Left lung (tissue), 10 donors: ENCODE data around the gene USP20. TPM values are rescaled to one million over a fixed set of nuclear protein-coding genes. Genes with fewer than 3 reads are reported as not detected.

Experiments used
- ATAC-seq: fragments of 200-7000 bp; cut with Tn5 transposase; one replicate; pipeline ENCODE4 v1.9.1; 2020; ENCODE audit warnings: moderate library complexity
- DNase-seq, 4 donors: peaks; one replicate each; pipeline ENCODE4 v3.0.0-alpha.2; 2013 to 2020
- H3K27ac ChIP-seq, 2 donors: fragments of 200-600 bp; sonication (generic) in 1 of 2; one replicate each; pipeline versions ENCODE4 v1.5.0 to v1.8.0; 2020 to 2021
- H3K27me3 ChIP-seq, 2 donors: fragments of 200-600 bp; sonication (generic) in 1 of 2; one replicate each; pipeline versions ENCODE4 v1.5.0 to v1.8.0; 2020 to 2021
- H3K36me3 ChIP-seq, 2 donors: fragments of 200-600 bp; sonication (generic) in 1 of 2; one replicate each; pipeline versions ENCODE4 v1.5.0 to v1.8.0; 2020 to 2021
- H3K4me1 ChIP-seq, 2 donors: fragments of 200-600 bp; one replicate each; pipeline ENCODE4 v1.8.0; 2021
- H3K4me3 ChIP-seq, 2 donors: fragments of 200-600 bp; sonication (generic) in 1 of 2; one replicate each; pipeline versions ENCODE4 v1.5.0 to v1.8.0; 2020 to 2021; ENCODE audit warnings: mild to moderate bottlenecking in 1 of 2
- H3K9me3 ChIP-seq, 2 donors: fragments of 200-600 bp; sonication (generic) in 1 of 2; one replicate each; pipeline versions ENCODE4 v1.5.0 to v1.8.0; 2020 to 2021
- intact Hi-C, 2 donors: fragments of 100-400 bp; cut with DNase I; formaldehyde crosslinking; loops; one replicate each; pipeline versions ENCODE4 v1.11.2 to v1.14.2; 2022
- polyA plus RNA-seq, 6 donors: library from polyadenylated mRNA; unstranded; fragments of 120-200 nt; gene quantifications; one replicate each; pipeline ENCODE4 v1.2.1, GENCODE V29; 2013; ENCODE audit not compliant: insufficient read length in 6 of 6
- total RNA-seq, 2 donors: library from RNA; stranded (reverse); fragmentation: NEBNext Ultra II Directional; extraction: Animal tissue kit (Norgen Biotek cat#: 25700); gene quantifications; one replicate each; pipeline ENCODE4 v1.2.1, GENCODE V29; 2021
- TF ChIP-seq, protein P1 (sequence below), 2 donors: fragments of 200-600 bp; sonication (generic) in 1 of 2; IDR thresholded peaks; one replicate each; pipeline versions ENCODE4 v1.5.0 to v1.8.0; 2021; ENCODE audit warnings: antibody characterized with exemption in 2 of 2
- donor health status: DM: no; HTN: yes; CAD: no.
- donor health status: DM: no; HTN: no; CAD: no.

The USP20 gene
- total and polyA plus RNA-seq, 8 donors: 16.7 to 24.6 (median 21.6) TPM

DNA sequence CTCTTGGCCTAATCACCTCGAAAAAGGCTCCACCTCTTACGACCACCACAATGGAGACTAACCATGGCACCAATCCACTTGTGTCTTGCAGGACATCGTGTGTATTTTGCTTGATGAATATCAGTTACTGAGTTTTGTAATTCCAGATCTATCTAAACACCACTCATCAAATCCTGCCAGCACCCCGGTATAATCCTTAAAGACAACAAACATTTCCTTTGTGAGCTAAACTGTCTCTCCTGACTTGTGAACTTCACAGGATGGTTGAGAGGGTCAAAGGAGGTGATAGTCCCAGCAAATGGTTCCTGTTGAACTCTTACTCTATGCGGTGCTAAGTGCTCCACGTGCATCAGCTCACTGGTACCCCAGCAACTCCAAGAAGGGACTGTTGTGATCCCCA lies 36.3 kb upstream of the USP20 start:
- intact Hi-C loops: loop anchor here in 1 of 2 donors (10.0 kb wide), 1 partner anchor 164 kb away; no protein-coding TSS in a partner anchor

DNA sequence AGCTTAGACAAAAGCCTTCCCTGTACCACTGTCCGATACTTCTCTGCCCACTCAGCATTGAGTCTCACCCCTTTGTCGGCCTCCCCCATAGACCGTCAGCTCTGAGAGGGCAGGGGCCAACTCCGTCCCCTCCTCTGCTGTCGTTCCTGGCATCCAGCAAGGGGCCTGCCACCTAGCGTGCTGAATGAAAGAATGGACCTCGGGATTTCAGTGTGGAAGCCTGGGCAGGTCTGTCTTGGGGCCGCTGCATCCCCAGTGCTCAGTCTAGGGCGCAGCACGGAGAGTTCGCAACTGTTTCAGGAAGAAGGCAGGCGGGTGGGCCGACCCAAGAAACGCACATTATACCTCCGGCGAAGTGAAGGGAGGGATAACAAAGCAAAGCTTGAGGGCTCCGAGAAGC lies 33.8 kb upstream of the USP20 start:
- no peaks in the 10 kb centered on the region for H3K27me3 ChIP-seq
- TF ChIP-seq, protein P1, sequence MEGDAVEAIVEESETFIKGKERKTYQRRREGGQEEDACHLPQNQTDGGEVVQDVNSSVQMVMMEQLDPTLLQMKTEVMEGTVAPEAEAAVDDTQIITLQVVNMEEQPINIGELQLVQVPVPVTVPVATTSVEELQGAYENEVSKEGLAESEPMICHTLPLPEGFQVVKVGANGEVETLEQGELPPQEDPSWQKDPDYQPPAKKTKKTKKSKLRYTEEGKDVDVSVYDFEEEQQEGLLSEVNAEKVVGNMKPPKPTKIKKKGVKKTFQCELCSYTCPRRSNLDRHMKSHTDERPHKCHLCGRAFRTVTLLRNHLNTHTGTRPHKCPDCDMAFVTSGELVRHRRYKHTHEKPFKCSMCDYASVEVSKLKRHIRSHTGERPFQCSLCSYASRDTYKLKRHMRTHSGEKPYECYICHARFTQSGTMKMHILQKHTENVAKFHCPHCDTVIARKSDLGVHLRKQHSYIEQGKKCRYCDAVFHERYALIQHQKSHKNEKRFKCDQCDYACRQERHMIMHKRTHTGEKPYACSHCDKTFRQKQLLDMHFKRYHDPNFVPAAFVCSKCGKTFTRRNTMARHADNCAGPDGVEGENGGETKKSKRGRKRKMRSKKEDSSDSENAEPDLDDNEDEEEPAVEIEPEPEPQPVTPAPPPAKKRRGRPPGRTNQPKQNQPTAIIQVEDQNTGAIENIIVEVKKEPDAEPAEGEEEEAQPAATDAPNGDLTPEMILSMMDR (IDR thresholded peaks at IDR 0.05): no peak
- no peak for DNase-seq
- peaks cover 0 to 7% of the 10 kb centered on the region in 2 donors for H3K36me3 ChIP-seq
- intact Hi-C loops: no loop called here
- H3K4me3 ChIP-seq: no peak overlapping the region
- H3K27ac ChIP-seq: no peak overlapping the region
- no peak for ATAC-seq
- no peaks in the 10 kb centered on the region for H3K9me3 ChIP-seq
- peaks cover 5 to 30% of the 10 kb centered on the region in 2 donors for H3K4me1 ChIP-seq

More for the DNA sequence above, 36.3 kb upstream of the USP20 start:
- Histone ChIP-seq H3K4me3 (no peak overlapping the region), H3K27me3 (peaks cover 0 to 8% of the 10 kb centered on the region in 2 donors), H3K36me3 (no peaks in the 10 kb centered on the region), H3K4me1 (peaks cover 3 to 4% of the 10 kb centered on the region in 2 donors), H3K27ac (no peak overlapping the region), H3K9me3 (no peaks in the 10 kb centered on the region)
- ATAC-seq (no peak), DNase-seq (no peak)
- TF ChIP-seq, protein P1 (IDR thresholded peaks at IDR 0.05): no peak

DNA sequence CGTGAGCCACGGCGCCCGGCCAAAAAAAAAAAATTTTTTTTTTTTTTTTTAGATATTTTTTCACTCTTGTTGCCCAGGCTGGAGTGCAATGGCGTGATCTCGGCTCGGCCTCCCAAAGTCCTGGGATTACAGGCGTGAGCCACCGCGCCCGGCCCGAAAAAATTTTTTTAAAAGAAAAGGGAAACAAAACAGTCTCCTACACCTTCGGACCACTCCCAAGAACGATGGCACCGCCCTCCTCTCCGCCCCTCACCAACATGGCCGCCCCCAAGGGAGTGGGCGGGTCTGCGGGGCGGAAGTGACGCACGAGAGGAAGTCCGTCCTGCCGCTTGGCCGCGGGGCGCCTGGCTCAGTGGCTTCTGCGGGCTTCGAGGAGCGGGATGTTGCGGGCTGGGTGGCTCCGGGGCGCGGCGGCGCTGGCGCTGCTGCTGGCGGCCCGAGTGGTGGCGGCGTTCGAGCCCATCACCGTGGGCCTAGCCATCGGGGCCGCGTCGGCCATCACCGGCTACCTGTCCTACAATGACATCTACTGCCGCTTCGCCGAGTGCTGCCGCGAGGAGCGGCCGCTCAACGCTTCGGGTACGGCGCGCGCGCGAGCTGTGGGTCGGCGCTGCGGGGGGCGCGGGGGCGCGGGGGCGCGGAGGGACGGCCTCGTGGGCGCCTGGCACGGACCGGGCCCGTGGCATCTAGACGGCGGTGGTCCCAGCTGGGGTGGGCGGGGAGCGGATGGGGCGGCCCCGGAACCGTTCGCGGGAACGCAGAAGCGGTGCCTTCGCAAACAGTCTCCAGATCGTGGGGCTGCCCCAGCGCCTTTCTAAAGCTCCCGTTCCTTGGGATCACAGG lies 32.2 kb upstream of the USP20 start, which contains the start of gene TOR1B:
Gene TOR1B, plus strand, starts transcription at position 352 of the 843 bp plus-strand sequence. Its CDS starts 29 bp downstream, at position 381.
- Histone ChIP-seq H3K27ac (peak within 1 kb of the TSS; percentile 74 to 88), H3K4me1 (peaks cover 5 to 39% of the 10 kb centered on the region in 2 donors), H3K36me3 (peaks cover 0 to 20% of the 10 kb centered on the region in 2 donors), H3K27me3 (no peaks in the 10 kb centered on the region), H3K4me3 (peak within 1 kb of the TSS; percentile 85 to 90), H3K9me3 (no peaks in the 10 kb centered on the region)
- ATAC-seq: peak; percentile 98
- peak; percentile 92 to 97 (median 95) for DNase-seq
- TF ChIP-seq, protein P1 (IDR thresholded peaks at IDR 0.05): no peak
- intact Hi-C loops: no loop called here

DNA sequence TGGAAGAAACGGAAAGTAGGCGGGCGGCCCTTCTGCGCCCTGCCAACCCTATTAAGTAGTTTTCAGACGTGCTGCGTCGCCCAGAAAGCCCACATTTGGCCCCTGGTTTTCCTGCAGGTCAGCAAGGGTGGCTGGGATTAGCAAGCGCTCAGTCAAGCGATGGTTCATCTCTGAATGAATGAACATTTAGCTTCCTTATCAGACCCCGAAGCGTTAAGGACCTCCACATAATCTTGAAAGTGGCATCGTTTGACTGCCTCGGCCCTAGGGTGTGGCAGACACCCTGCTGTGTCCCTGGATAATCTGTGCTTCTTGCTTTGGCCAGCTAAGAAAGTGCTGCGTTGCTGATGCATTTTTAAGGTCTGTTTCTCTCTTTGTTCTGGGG lies 31.6 kb upstream of the USP20 start:
- Histone ChIP-seq H3K9me3 (no peaks in the 10 kb centered on the region), H3K4me1 (peaks cover 5 to 45% of the 10 kb centered on the region in 2 donors), H3K36me3 (peaks cover 0 to 22% of the 10 kb centered on the region in 2 donors), H3K4me3 (peak overlapping the region; percentile 85 to 90), H3K27ac (peak overlapping the region; percentile 74 to 88), H3K27me3 (no peaks in the 10 kb centered on the region)
- TF ChIP-seq, protein P1 (IDR thresholded peaks at IDR 0.05): no peak
- ATAC-seq (no peak), DNase-seq (no peak)
- intact Hi-C loops: no loop called here

DNA sequence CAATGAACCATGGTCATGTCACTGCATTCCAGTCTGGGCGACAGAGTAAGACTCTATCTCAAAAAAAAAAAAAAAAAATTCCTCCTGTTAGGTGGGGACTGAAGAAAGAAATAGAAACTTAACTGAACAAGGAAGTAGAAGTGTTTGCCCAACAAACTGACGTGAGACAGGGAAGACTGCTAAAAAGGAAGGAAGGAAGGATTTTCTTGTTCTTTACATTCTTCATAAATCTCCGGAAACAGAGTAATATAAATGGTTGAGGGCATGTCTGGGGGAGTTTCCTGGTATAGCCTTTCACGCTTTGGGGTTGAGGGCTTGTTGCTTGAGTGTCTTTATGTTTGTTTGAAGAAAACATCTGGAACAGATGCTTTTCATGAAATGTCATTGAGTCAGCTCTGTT lies 29.2 kb upstream of the USP20 start:
- no peak overlapping the region for H3K4me3 ChIP-seq
- H3K4me1 ChIP-seq: peaks cover 5 to 50% of the 10 kb centered on the region in 2 donors
- no peak for ATAC-seq
- H3K36me3 ChIP-seq: peaks cover 0 to 46% of the 10 kb centered on the region in 2 donors
- H3K27ac ChIP-seq: peak overlapping the region in 1 of 2 donors; percentile 82
- DNase-seq: no peak
- TF ChIP-seq, protein P1 (IDR thresholded peaks at IDR 0.05): no peak
- intact Hi-C loops: no loop called here
- no peaks in the 10 kb centered on the region for H3K9me3 ChIP-seq
- H3K27me3 ChIP-seq: no peaks in the 10 kb centered on the region
